ENCODE measurements around the gene CDYL. TPM values are rescaled to one million over a fixed set of nuclear protein-coding genes. Genes with fewer than 3 reads are reported as not detected.

Gene CDYL
- total RNA-seq, 6 experiments from 2014 or later: 28.4 to 34.8 (median 33.8) TPM

GRCh38 chr6:4970739-4971395, 194.7 kb downstream of the CDYL start:
- no peak for DNase-seq
- Mint-ChIP-seq H3K27me3 (ENCODE audit: insufficient read depth) (peaks cover 8% of the 10 kb centered on the region), H3K9me3 (no peaks in the 10 kb centered on the region)

GRCh38 chr6:4971851-4972250, 195.6 kb downstream of the CDYL start:
- Mint-ChIP-seq H3K27ac (no peak overlapping the region), H3K36me3 (ENCODE audit: low read depth) (peaks cover 6% of the 10 kb centered on the region; the same call in 1 of the 2 replicates), H3K9me3 (peaks cover 6% of the 10 kb centered on the region), H3K27me3 (ENCODE audit: insufficient read depth) (peaks cover 7% of the 10 kb centered on the region; the same call in 1 of the 2 replicates), H3K4me1 (ENCODE audit: low read depth) (peaks cover 24% of the 10 kb centered on the region; the same call in 1 of the 2 replicates), H3K4me3 (no peak overlapping the region)
- no peak for TF ChIP-seq CTCF (IDR thresholded peaks at IDR 0.05)
- no peak for DNase-seq

More at GRCh38 chr6:4970739-4971395, 194.7 kb downstream of the CDYL start:
- H3K4me1 Mint-ChIP-seq (ENCODE audit: low read depth): peaks cover 24% of the 10 kb centered on the region; the same call in 1 of the 2 replicates
- no peaks in the 10 kb centered on the region for H3K36me3 Mint-ChIP-seq (ENCODE audit: low read depth)
- no peak overlapping the region for H3K27ac Mint-ChIP-seq
- no peak overlapping the region for H3K4me3 Mint-ChIP-seq
- TF ChIP-seq CTCF (IDR thresholded peaks at IDR 0.05): no peak

- TF ChIP-seq CTCF (IDR thresholded peaks at IDR 0.05): no peak
- peaks cover 7% of the 10 kb centered on the region; the same call in 1 of the 2 replicates for H3K27me3 Mint-ChIP-seq (ENCODE audit: insufficient read depth)
Observed at GRCh38 chr6:4972438-4972837, 196.2 kb downstream of the CDYL start.

GRCh38 chr6:4973415-4973814, 197.2 kb downstream of the CDYL start:
- H3K36me3 Mint-ChIP-seq (ENCODE audit: low read depth): peaks cover 10% of the 10 kb centered on the region; the same call in 1 of the 2 replicates
- no peak for TF ChIP-seq CTCF (IDR thresholded peaks at IDR 0.05)
- no peak overlapping the region for H3K4me3 Mint-ChIP-seq
- H3K27me3 Mint-ChIP-seq (ENCODE audit: insufficient read depth): peaks cover 6% of the 10 kb centered on the region; the same call in 1 of the 2 replicates
- no peak for DNase-seq
- H3K9me3 Mint-ChIP-seq: peaks cover 10% of the 10 kb centered on the region
- H3K27ac Mint-ChIP-seq: no peak overlapping the region
- peaks cover 24% of the 10 kb centered on the region; the same call in 1 of the 2 replicates for H3K4me1 Mint-ChIP-seq (ENCODE audit: low read depth)

More at GRCh38 chr6:4972438-4972837, 196.2 kb downstream of the CDYL start:
- H3K27ac Mint-ChIP-seq: no peak overlapping the region
- no peak overlapping the region for H3K4me3 Mint-ChIP-seq
- H3K36me3 Mint-ChIP-seq (ENCODE audit: low read depth): peaks cover 10% of the 10 kb centered on the region; the same call in 1 of the 2 replicates
- peaks cover 10% of the 10 kb centered on the region for H3K9me3 Mint-ChIP-seq
- no peak for DNase-seq
- peaks cover 24% of the 10 kb centered on the region; the same call in 1 of the 2 replicates for H3K4me1 Mint-ChIP-seq (ENCODE audit: low read depth)

GRCh38 chr6:4973982-4974745, 198.0 kb downstream of the CDYL start:
- no peak overlapping the region for H3K4me3 Mint-ChIP-seq
- peaks cover 10% of the 10 kb centered on the region; the same call in 1 of the 2 replicates for H3K36me3 Mint-ChIP-seq (ENCODE audit: low read depth)
- H3K27me3 Mint-ChIP-seq (ENCODE audit: insufficient read depth): peaks cover 6% of the 10 kb centered on the region; the same call in 1 of the 2 replicates
- peaks cover 14% of the 10 kb centered on the region for H3K9me3 Mint-ChIP-seq
- peak overlapping the region; percentile 45; the same call in 1 of the 2 replicates for H3K27ac Mint-ChIP-seq
- H3K4me1 Mint-ChIP-seq (ENCODE audit: low read depth): peaks cover 24% of the 10 kb centered on the region; the same call in 1 of the 2 replicates
- DNase-seq: peak; percentile 8
- no peak for TF ChIP-seq CTCF (IDR thresholded peaks at IDR 0.05)

Data from HFFc6 (cell line).